BJ (cell line): ENCODE data around the gene MSL3B.

Experiments used
- CTCF ChIA-PET: fragments of 350-600 bp; formaldehyde crosslinking; extraction: SDS; loops from one replicate; lab custom pipeline; 2021; ENCODE audit warnings: antibody characterized with exemption, inconsistent platforms; lab: Yijun Ruan, JAX
- POLR2A ChIA-PET: fragments of 300-600 bp; sonication (Branson Sonifier 250); formaldehyde crosslinking; extraction: SDS; loops from one replicate; lab custom pipeline; 2021; ENCODE audit warnings: antibody characterized with exemption; lab: Charles Lee
- DNase-seq: peaks from one replicate; pipeline ENCODE4 v3.0.0-alpha.2; 2011; ENCODE audit warnings: low read depth
- H3K27me3 ChIP-seq: 2 replicates; pipeline ENCODE4 v1.6.0; 2011; ENCODE audit warnings: low read length; ENCODE audit not compliant: control insufficient read depth, insufficient read depth
- H3K36me3 ChIP-seq: 2 replicates; pipeline ENCODE4 v1.5.1; 2011; ENCODE audit warnings: low read length; ENCODE audit not compliant: control insufficient read depth, insufficient read depth
- H3K4me3 ChIP-seq: 2 replicates; pipeline ENCODE4 v1.5.1; 2011; ENCODE audit warnings: low read depth, mild to moderate bottlenecking, control low read depth, low read length
- TF ChIP-seq, protein P1 (sequence below): IDR thresholded peaks from 2 replicates; pipeline ENCODE4 v1.5.1; 2011; ENCODE audit warnings: low read depth, mild to moderate bottlenecking, control low read depth, inconsistent platforms, low read length, moderate library complexity; ENCODE audit not compliant: insufficient read depth

MSL3B gene

GRCh38 chr2:233871432-233871831 lies 3.2 kb upstream of the MSL3B start:
- H3K27me3 ChIP-seq: peaks cover 2% of the 10 kb centered on the region
- ChIA-PET CTCF (interaction anchor here (0.7 kb wide), 1 partner anchor 12 kb away, joined by 4 read pairs; no protein-coding TSS in a partner anchor), POLR2A (interaction anchor here (0.6 kb wide), 1 partner anchor 10 kb away, joined by 11 read pairs; no protein-coding TSS in a partner anchor)
- H3K36me3 ChIP-seq: peaks cover 4% of the 10 kb centered on the region
- no peak for DNase-seq
- TF ChIP-seq, protein P1, sequence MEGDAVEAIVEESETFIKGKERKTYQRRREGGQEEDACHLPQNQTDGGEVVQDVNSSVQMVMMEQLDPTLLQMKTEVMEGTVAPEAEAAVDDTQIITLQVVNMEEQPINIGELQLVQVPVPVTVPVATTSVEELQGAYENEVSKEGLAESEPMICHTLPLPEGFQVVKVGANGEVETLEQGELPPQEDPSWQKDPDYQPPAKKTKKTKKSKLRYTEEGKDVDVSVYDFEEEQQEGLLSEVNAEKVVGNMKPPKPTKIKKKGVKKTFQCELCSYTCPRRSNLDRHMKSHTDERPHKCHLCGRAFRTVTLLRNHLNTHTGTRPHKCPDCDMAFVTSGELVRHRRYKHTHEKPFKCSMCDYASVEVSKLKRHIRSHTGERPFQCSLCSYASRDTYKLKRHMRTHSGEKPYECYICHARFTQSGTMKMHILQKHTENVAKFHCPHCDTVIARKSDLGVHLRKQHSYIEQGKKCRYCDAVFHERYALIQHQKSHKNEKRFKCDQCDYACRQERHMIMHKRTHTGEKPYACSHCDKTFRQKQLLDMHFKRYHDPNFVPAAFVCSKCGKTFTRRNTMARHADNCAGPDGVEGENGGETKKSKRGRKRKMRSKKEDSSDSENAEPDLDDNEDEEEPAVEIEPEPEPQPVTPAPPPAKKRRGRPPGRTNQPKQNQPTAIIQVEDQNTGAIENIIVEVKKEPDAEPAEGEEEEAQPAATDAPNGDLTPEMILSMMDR: no peak
- no peak overlapping the region for H3K4me3 ChIP-seq

- DNase-seq: no peak
- POLR2A ChIA-PET: no interaction called here
- Histone ChIP-seq H3K4me3 (no peak overlapping the region), H3K27me3 (no peaks in the 10 kb centered on the region), H3K36me3 (peaks cover 5% of the 10 kb centered on the region)
- CTCF ChIA-PET: no interaction called here
- TF ChIP-seq, protein P1: no peak
These were observed 1.7 kb downstream of the MSL3B start for GRCh38 chr2:233866479-233866878.

- CTCF ChIA-PET: no interaction called here
These were observed 2.3 kb downstream of the MSL3B start for GRCh38 chr2:233865838-233866237.

DNA sequence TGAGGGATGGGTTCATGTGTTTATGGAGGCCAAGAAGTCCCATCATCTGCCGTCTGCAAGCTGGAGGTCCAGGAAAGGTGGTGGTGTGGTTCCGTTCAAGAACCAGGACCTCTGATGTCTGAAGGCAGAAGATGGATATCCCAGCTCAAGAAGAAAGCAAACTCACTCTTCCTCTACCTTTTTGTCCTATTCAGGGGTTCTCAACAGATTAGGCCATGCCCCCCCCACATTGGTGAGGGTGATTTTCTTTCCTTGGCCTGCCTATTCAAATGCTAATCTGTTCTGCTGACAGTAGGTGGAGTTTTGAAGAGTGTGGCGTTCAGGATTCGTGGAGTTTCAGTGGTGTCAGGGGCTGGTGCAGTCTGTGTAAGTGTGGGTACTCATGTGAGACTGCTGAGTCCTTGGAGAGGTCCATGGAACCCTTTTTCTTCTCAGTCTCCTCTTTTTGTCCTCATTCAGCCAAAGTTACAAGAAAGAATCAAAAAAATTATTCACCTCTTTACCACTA lies 5.9 kb downstream of the MSL3B start:
- Histone ChIP-seq H3K27me3 (no peaks in the 10 kb centered on the region), H3K36me3 (peaks cover 5% of the 10 kb centered on the region), H3K4me3 (no peak overlapping the region)
- DNase-seq: no peak
- ChIA-PET CTCF (no interaction called here), POLR2A (no interaction called here)
- TF ChIP-seq, protein P1: no peak

More at GRCh38 chr2:233865838-233866237, 2.3 kb downstream of the MSL3B start:
- no peak overlapping the region for H3K4me3 ChIP-seq
- TF ChIP-seq, protein P1: no peak
- POLR2A ChIA-PET: no interaction called here
- peaks cover 5% of the 10 kb centered on the region for H3K36me3 ChIP-seq
- DNase-seq: no peak
- H3K27me3 ChIP-seq: no peaks in the 10 kb centered on the region

- ChIA-PET CTCF (interaction anchor here (0.5 to 2.5 kb wide), 6 partner anchors 14 to 775 kb away, joined by 3 to 9 read pairs (median 3); no protein-coding TSS in a partner anchor), POLR2A (no interaction called here)
- TF ChIP-seq, protein P1: no peak
- H3K4me3 ChIP-seq: no peak overlapping the region
- no peaks in the 10 kb centered on the region for H3K27me3 ChIP-seq
- H3K36me3 ChIP-seq: no peaks in the 10 kb centered on the region
- no peak for DNase-seq
These were observed 9.9 kb downstream of the MSL3B start for GRCh38 chr2:233858331-233858730.
